Endothelial cell of umbilical vein (primary cell): ENCODE results near the gene ARID5A.

ENCODE experiments used
- CTCF ChIP-seq, 2 donors: IDR thresholded peaks; 1 replicate in 1 of 2; 2 replicates in 1 of 2; pipeline ENCODE4 v1.5.1; 2011; ENCODE audit warnings: low read length in 2 of 2, mild to moderate bottlenecking in 2 of 2, moderate library complexity in 2 of 2, control low read depth in 1 of 2, inconsistent platforms in 1 of 2, low read depth in 1 of 2; ENCODE audit not compliant: insufficient read depth in 1 of 2; ENCODE audit errors: extremely low read depth in 1 of 2
- EZH2 ChIP-seq: IDR thresholded peaks from 2 replicates; pipeline ENCODE4 v1.6.1; 2012; ENCODE audit warnings: borderline replicate concordance, low read depth, mild to moderate bottlenecking, moderate library complexity, low read length, inconsistent platforms; ENCODE audit not compliant: severe bottlenecking

DNA sequence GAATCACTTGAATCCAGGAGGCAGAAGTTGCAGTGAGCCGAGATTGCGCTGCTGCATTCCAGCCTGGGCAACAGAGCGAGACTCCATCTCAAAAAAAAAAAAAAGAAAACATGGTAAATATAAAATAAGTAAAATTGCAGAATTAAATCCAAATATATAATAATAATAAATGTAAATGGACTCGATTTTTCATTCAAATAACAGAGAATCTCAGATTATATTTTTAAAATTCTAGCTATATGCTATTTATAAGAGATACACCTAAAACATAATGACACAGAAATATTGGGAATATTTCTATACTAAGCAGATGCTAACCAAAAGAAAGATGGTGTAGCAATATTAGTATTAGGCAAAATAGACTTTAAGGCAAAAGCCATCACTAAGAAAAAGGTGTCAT lies 16.3 kb upstream of the ARID5A start:
- TF ChIP-seq CTCF (IDR thresholded peaks at IDR 0.05; ENCODE audit: extremely low read depth in 1 of 2, insufficient read depth in 1 of 2, low read depth in 1 of 2, low read length in 2 of 2) (no peak), EZH2 (no peak)
